ENCODE data around the gene DCP1A.
"Not testable (repeated sequence)": the region's sequence is repeated elsewhere in the genome, so short reads cannot be mapped to it uniquely, and the experiment has no call there.

The DCP1A gene

DNA sequence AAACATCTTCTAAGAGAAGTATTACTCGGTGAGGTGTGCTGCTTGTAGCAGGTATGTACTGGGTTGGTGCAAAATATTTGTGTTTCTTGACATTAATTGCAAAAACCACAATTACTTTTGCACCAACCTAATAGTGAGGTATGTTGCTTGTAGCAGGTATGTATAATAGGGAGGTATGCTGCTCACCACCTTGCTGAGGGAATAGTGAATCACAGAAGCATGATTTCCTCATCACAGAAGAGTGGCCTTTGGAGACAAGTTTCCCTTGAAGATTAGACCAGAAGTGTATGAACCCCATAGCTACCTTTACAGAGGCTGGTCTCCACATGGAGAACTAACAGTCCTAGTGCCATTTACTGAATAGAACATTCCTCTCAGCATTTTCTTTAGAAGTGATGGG lies 15.5 kb downstream of the DCP1A start:
- no peak overlapping the region for H3K27ac ChIP-seq (ENCODE audit: low read depth, low read length)
- H3K36me3 ChIP-seq (ENCODE audit: control insufficient read depth in 1 of 2, insufficient read depth in 2 of 2, low read length in 2 of 2) = peaks cover 14 to 20% of the 10 kb centered on the region in 2 donors
- no peaks in the 10 kb centered on the region for H3K27me3 ChIP-seq (ENCODE audit: control insufficient read depth in 1 of 2, insufficient read depth in 2 of 2, low read length in 2 of 2)
- H3K9me3 ChIP-seq (ENCODE audit: control insufficient read depth in 1 of 2, low read length in 2 of 2) = no peaks in the 10 kb centered on the region
- peaks cover 7 to 8% of the 10 kb centered on the region in 2 donors for H3K4me1 ChIP-seq (ENCODE audit: control insufficient read depth in 1 of 2, insufficient read depth in 2 of 2, low read length in 2 of 2)
- H3K4me3 ChIP-seq (ENCODE audit: low read depth in 1 of 2, low read length in 2 of 2) = no peak overlapping the region
- H3K9ac ChIP-seq (ENCODE audit: low read depth in 1 of 2, low read length in 2 of 2) = no peak overlapping the region

DNA sequence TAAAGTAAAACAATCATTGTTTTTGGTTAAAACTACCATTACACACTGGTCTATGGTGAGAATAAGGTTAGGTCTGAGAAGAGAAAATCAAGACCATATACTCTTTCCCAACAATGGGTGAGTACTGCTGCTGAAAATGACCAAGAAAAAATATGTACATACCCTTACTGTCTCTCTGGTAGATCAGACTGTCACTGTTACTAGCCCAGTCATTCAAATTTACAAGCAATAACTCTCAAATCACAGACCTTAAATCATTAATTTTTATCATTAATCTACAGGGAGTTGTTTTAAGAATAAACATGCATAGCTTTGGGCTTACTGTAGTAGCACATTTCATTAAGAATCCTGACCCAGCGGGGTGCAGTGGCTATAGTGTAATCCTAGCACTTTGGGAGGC lies 17.4 kb downstream of the DCP1A start:
- no peaks in the 10 kb centered on the region for H3K9me3 ChIP-seq (ENCODE audit: control insufficient read depth in 1 of 2, low read length in 2 of 2)
- H3K27ac ChIP-seq (ENCODE audit: low read depth, low read length) = no peak overlapping the region
- no peak overlapping the region for H3K4me3 ChIP-seq (ENCODE audit: low read depth in 1 of 2, low read length in 2 of 2)
- peaks cover 7 to 8% of the 10 kb centered on the region in 2 donors for H3K4me1 ChIP-seq (ENCODE audit: control insufficient read depth in 1 of 2, insufficient read depth in 2 of 2, low read length in 2 of 2)
- H3K36me3 ChIP-seq (ENCODE audit: control insufficient read depth in 1 of 2, insufficient read depth in 2 of 2, low read length in 2 of 2) = peaks cover 14 to 18% of the 10 kb centered on the region in 2 donors
- H3K9ac ChIP-seq (ENCODE audit: low read depth in 1 of 2, low read length in 2 of 2) = no peak overlapping the region
- no peaks in the 10 kb centered on the region for H3K27me3 ChIP-seq (ENCODE audit: control insufficient read depth in 1 of 2, insufficient read depth in 2 of 2, low read length in 2 of 2)

DNA sequence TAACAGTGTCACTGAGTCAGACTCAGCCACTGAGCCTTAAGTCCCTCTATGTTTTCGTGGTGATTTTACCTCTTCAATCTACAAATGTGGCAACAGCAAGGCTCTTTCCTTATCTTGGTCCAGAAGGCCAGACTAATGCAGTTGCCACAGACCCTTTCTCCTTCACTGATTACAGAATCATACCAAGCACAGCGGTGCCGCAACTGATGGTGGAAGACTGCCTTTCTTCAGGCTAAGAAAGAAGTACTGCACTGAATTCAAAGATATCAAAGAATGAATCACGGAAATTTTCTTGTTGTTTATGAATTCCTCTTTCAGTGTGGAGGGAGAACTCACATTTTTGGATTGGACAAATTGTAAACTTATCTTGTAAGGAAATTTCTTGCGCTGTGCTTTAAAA lies 18.6 kb downstream of the DCP1A start:
- Histone ChIP-seq H3K4me1 (ENCODE audit: control insufficient read depth in 1 of 2, insufficient read depth in 2 of 2, low read length in 2 of 2) (peaks cover 8 to 13% of the 10 kb centered on the region in 2 donors), H3K9me3 (ENCODE audit: control insufficient read depth in 1 of 2, low read length in 2 of 2) (no peaks in the 10 kb centered on the region)

DNA sequence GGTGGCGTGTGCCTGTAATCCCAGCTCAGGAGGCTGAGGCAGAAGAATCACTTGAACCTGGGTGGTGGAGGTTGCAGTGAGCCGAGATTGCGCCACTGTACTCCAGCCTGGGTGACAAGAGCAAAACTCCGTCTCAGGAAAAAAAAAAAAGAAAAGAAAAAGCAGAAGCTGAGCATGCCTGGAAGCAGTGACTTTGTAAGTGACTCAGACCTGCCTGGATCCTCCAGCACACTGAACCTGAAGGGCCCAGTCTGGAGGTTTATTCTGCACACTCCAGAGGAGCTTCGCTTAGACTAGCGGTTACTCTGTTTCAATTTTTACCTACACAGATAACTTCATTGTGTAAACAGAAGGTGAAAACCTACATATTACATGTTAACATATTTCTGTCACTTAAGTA lies 19.4 kb downstream of the DCP1A start:
- H3K4me3 ChIP-seq (ENCODE audit: low read depth in 1 of 2, low read length in 2 of 2); H3K27me3 ChIP-seq (ENCODE audit: control insufficient read depth in 1 of 2, insufficient read depth in 2 of 2, low read length in 2 of 2); H3K9me3 ChIP-seq (ENCODE audit: control insufficient read depth in 1 of 2, low read length in 2 of 2); H3K9ac ChIP-seq (ENCODE audit: low read depth in 1 of 2, low read length in 2 of 2); H3K27ac ChIP-seq (ENCODE audit: low read depth, low read length): not testable (repeated sequence)
- Histone ChIP-seq H3K36me3 (ENCODE audit: control insufficient read depth in 1 of 2, insufficient read depth in 2 of 2, low read length in 2 of 2) (peaks cover 12 to 14% of the 10 kb centered on the region in 2 donors), H3K4me1 (ENCODE audit: control insufficient read depth in 1 of 2, insufficient read depth in 2 of 2, low read length in 2 of 2) (peaks cover 8 to 13% of the 10 kb centered on the region in 2 donors)

More for the DNA sequence above, 18.6 kb downstream of the DCP1A start:
- Histone ChIP-seq H3K27ac (ENCODE audit: low read depth, low read length) (no peak overlapping the region), H3K4me3 (ENCODE audit: low read depth in 1 of 2, low read length in 2 of 2) (no peak overlapping the region), H3K27me3 (ENCODE audit: control insufficient read depth in 1 of 2, insufficient read depth in 2 of 2, low read length in 2 of 2) (no peaks in the 10 kb centered on the region), H3K36me3 (ENCODE audit: control insufficient read depth in 1 of 2, insufficient read depth in 2 of 2, low read length in 2 of 2) (peaks cover 14% of the 10 kb centered on the region in 2 donors), H3K9ac (ENCODE audit: low read depth in 1 of 2, low read length in 2 of 2) (no peak overlapping the region)

DNA sequence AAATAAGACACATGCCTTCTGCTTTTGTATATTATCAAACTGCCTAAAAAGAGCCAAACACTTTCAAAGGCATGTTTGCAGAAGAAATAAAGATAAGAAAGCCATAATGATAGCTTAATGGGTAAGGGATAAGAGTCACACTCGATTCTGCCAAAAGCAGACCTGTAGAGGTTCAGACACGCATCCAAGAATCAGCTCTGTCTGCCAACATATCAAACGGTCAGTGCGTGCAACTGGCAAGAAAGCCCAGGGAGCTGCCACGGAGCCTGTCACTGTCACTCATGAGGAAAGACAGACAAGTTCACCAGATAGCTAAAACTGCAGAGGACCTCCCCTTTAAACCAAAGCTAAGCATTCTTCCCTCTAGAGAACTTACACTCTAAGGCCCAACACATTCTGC lies 23.2 kb downstream of the DCP1A start:
- Histone ChIP-seq H3K27me3 (ENCODE audit: control insufficient read depth in 1 of 2, insufficient read depth in 2 of 2, low read length in 2 of 2) (no peaks in the 10 kb centered on the region), H3K9ac (ENCODE audit: low read depth in 1 of 2, low read length in 2 of 2) (no peak overlapping the region), H3K9me3 (ENCODE audit: control insufficient read depth in 1 of 2, low read length in 2 of 2) (no peaks in the 10 kb centered on the region), H3K36me3 (ENCODE audit: control insufficient read depth in 1 of 2, insufficient read depth in 2 of 2, low read length in 2 of 2) (peaks cover 7 to 8% of the 10 kb centered on the region in 2 donors), H3K27ac (ENCODE audit: low read depth, low read length) (no peak overlapping the region), H3K4me1 (ENCODE audit: control insufficient read depth in 1 of 2, insufficient read depth in 2 of 2, low read length in 2 of 2) (peaks cover 7 to 12% of the 10 kb centered on the region in 2 donors), H3K4me3 (ENCODE audit: low read depth in 1 of 2, low read length in 2 of 2) (no peak overlapping the region)

DNA sequence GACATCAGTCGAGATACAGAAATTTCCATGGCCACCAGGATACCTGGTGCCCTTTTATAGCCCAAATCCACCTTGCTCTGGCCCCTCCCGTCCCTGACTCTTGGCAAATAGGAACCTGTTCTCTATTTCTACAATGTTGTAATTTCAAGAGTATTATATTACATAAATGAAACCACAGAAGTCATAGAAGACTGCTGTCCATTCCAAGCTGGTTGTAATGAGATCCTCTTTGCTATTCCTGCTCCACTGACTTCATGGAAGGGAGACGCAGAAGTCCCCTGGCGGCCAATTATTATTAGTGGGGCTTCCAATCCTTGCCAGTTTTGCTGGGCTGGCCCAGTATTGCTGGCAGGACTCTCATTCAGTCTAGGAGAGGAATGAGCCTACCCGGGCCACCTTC lies 26.6 kb downstream of the DCP1A start:
- Histone ChIP-seq H3K36me3 (ENCODE audit: control insufficient read depth in 1 of 2, insufficient read depth in 2 of 2, low read length in 2 of 2) (peaks cover 0 to 20% of the 10 kb centered on the region in 2 donors), H3K4me3 (ENCODE audit: low read depth in 1 of 2, low read length in 2 of 2) (no peak overlapping the region), H3K4me1 (ENCODE audit: control insufficient read depth in 1 of 2, insufficient read depth in 2 of 2, low read length in 2 of 2) (peaks cover 0 to 6% of the 10 kb centered on the region in 2 donors), H3K9ac (ENCODE audit: low read depth in 1 of 2, low read length in 2 of 2) (no peak overlapping the region), H3K27ac (ENCODE audit: low read depth, low read length) (no peak overlapping the region), H3K9me3 (ENCODE audit: control insufficient read depth in 1 of 2, low read length in 2 of 2) (no peaks in the 10 kb centered on the region), H3K27me3 (ENCODE audit: control insufficient read depth in 1 of 2, insufficient read depth in 2 of 2, low read length in 2 of 2) (no peaks in the 10 kb centered on the region)

DNA sequence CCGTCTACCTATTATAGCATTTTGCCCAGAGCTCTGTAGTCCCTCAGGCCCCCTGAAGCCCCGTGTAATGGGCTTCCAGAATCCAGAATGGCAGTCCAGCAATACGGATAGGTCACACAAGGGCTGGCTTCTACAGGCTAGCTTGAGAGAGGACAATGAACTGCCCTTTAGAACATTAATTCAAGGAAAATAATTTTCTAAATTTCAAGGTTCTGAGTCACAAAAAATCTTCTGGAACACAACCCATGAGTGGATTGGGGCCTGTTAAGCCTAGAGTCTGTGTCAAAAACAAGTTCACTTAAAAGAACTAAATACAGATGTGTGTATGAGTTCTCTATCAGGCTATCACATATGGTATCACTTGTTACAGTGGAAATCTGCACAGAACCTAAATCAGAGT lies 28.8 kb downstream of the DCP1A start:
- Histone ChIP-seq H3K4me3 (ENCODE audit: low read depth in 1 of 2, low read length in 2 of 2) (no peak overlapping the region), H3K9ac (ENCODE audit: low read depth in 1 of 2, low read length in 2 of 2) (no peak overlapping the region), H3K4me1 (ENCODE audit: control insufficient read depth in 1 of 2, insufficient read depth in 2 of 2, low read length in 2 of 2) (no peaks in the 10 kb centered on the region), H3K9me3 (ENCODE audit: control insufficient read depth in 1 of 2, low read length in 2 of 2) (no peaks in the 10 kb centered on the region), H3K27me3 (ENCODE audit: control insufficient read depth in 1 of 2, insufficient read depth in 2 of 2, low read length in 2 of 2) (no peaks in the 10 kb centered on the region), H3K27ac (ENCODE audit: low read depth, low read length) (no peak overlapping the region), H3K36me3 (ENCODE audit: control insufficient read depth in 1 of 2, insufficient read depth in 2 of 2, low read length in 2 of 2) (peaks cover 0 to 24% of the 10 kb centered on the region in 2 donors)

DNA sequence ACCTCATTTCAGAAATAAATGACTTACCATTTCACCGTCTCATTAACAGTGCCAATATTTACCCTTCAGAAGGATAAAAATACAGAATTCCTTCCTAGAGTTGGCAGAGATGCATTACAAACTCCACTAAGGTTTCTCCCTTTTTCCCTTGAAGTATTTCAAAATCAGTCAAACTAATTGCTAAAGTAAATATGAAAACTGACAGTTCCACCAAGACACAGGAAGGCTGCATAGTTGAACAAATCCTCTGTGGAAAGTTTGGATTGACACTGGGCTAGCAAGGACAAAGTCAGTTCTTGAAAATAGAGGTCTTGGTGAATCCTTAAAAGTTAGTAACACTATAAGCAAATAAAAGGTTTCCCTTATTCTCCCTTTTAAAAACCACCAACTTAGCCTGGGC lies 34.5 kb downstream of the DCP1A start:
- Histone ChIP-seq H3K4me3 (ENCODE audit: low read depth in 1 of 2, low read length in 2 of 2) (no peak overlapping the region), H3K4me1 (ENCODE audit: control insufficient read depth in 1 of 2, insufficient read depth in 2 of 2, low read length in 2 of 2) (no peaks in the 10 kb centered on the region), H3K27me3 (ENCODE audit: control insufficient read depth in 1 of 2, insufficient read depth in 2 of 2, low read length in 2 of 2) (no peaks in the 10 kb centered on the region), H3K27ac (ENCODE audit: low read depth, low read length) (no peak overlapping the region), H3K9ac (ENCODE audit: low read depth in 1 of 2, low read length in 2 of 2) (no peak overlapping the region), H3K36me3 (ENCODE audit: control insufficient read depth in 1 of 2, insufficient read depth in 2 of 2, low read length in 2 of 2) (peaks cover 11 to 52% of the 10 kb centered on the region in 2 donors), H3K9me3 (ENCODE audit: control insufficient read depth in 1 of 2, low read length in 2 of 2) (no peaks in the 10 kb centered on the region)

DNA sequence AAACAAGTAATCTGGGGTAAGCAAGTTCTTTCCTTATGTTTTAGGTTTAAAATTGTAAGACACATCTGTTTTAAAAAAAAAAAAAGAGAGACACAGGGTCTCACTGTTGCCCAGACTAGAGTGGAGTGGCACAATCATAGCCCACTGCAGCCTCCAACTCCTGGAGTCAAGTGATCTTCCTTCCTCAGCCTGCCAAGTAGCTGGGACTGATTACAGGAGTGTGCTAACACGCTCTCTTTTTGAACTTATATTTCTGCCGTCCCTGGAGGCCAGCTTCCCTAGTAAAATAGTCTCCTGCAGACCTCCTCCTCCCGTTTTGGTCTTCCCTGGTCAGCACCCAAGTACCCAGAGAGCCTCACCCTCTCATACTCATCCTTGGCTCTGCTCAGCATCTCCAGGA lies 35.5 kb downstream of the DCP1A start:
- H3K4me3 ChIP-seq (ENCODE audit: low read depth in 1 of 2, low read length in 2 of 2) = no peak overlapping the region
- no peaks in the 10 kb centered on the region for H3K9me3 ChIP-seq (ENCODE audit: control insufficient read depth in 1 of 2, low read length in 2 of 2)
- no peaks in the 10 kb centered on the region for H3K27me3 ChIP-seq (ENCODE audit: control insufficient read depth in 1 of 2, insufficient read depth in 2 of 2, low read length in 2 of 2)
- H3K9ac ChIP-seq (ENCODE audit: low read depth in 1 of 2, low read length in 2 of 2) = no peak overlapping the region
- peaks cover 11 to 44% of the 10 kb centered on the region in 2 donors for H3K36me3 ChIP-seq (ENCODE audit: control insufficient read depth in 1 of 2, insufficient read depth in 2 of 2, low read length in 2 of 2)
- H3K27ac ChIP-seq (ENCODE audit: low read depth, low read length) = no peak overlapping the region
- H3K4me1 ChIP-seq (ENCODE audit: control insufficient read depth in 1 of 2, insufficient read depth in 2 of 2, low read length in 2 of 2) = no peaks in the 10 kb centered on the region

DNA sequence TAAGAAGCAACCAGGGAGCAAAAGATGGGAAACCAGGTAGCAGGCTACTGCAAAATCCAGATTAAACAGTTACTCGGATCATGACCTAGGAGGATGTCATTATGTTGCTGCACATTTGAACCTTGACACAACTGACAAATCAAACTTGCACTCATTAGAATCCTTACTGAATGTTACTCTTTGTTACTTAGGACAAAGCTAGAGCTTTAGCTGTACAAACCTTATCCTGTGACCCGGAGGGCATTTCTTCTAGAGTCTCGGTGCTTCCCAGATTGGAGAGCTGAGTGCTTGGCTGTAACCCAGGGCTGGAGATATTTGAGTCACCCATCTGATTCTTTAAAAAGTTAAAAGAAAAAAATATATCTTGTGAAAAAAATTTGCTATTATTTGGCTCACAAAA lies 43.4 kb downstream of the DCP1A start:
- Histone ChIP-seq H3K4me1 (ENCODE audit: control insufficient read depth in 1 of 2, insufficient read depth in 2 of 2, low read length in 2 of 2) (no peaks in the 10 kb centered on the region), H3K4me3 (ENCODE audit: low read depth in 1 of 2, low read length in 2 of 2) (no peak overlapping the region), H3K9me3 (ENCODE audit: control insufficient read depth in 1 of 2, low read length in 2 of 2) (no peaks in the 10 kb centered on the region), H3K27me3 (ENCODE audit: control insufficient read depth in 1 of 2, insufficient read depth in 2 of 2, low read length in 2 of 2) (no peaks in the 10 kb centered on the region), H3K27ac (ENCODE audit: low read depth, low read length) (no peak overlapping the region), H3K36me3 (ENCODE audit: control insufficient read depth in 1 of 2, insufficient read depth in 2 of 2, low read length in 2 of 2) (peaks cover 14 to 25% of the 10 kb centered on the region in 2 donors), H3K9ac (ENCODE audit: low read depth in 1 of 2, low read length in 2 of 2) (no peak overlapping the region)

DNA sequence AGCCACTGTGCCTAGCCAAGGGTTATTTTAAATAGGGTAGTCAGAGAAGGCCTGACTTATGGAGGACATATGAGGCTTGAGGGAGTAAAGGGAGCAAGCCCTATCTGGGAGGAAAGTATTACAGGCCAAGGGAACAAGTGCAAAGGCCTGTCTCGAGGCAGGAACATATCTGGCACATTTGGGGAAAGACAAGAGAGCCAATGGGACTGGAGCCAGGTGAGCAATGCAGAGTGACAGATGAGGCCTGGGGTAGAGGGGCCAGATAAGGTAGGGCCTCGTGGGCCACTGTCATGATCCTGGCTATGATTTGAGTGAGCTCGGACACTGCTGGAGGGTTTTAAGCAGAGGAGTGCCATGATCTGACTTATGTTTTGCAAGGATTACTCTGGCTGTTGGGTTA lies 43.8 kb downstream of the DCP1A start:
- H3K27me3 ChIP-seq (ENCODE audit: control insufficient read depth in 1 of 2, insufficient read depth in 2 of 2, low read length in 2 of 2) = no peaks in the 10 kb centered on the region
- H3K9me3 ChIP-seq (ENCODE audit: control insufficient read depth in 1 of 2, low read length in 2 of 2) = no peaks in the 10 kb centered on the region
- no peak overlapping the region for H3K4me3 ChIP-seq (ENCODE audit: low read depth in 1 of 2, low read length in 2 of 2)
- peaks cover 14 to 26% of the 10 kb centered on the region in 2 donors for H3K36me3 ChIP-seq (ENCODE audit: control insufficient read depth in 1 of 2, insufficient read depth in 2 of 2, low read length in 2 of 2)
- H3K27ac ChIP-seq (ENCODE audit: low read depth, low read length) = no peak overlapping the region
- H3K9ac ChIP-seq (ENCODE audit: low read depth in 1 of 2, low read length in 2 of 2) = no peak overlapping the region
- no peaks in the 10 kb centered on the region for H3K4me1 ChIP-seq (ENCODE audit: control insufficient read depth in 1 of 2, insufficient read depth in 2 of 2, low read length in 2 of 2)
